Activated naive CD4-positive, alpha-beta T cell treated with anti-CD3 and anti-CD28 coated beads, Interleukin-2, amount 50 U/mL, for 16 hours (primary cell): ENCODE data around the gene ZNF726.
"Not testable (repeated sequence)": the region's sequence is repeated elsewhere in the genome, so short reads cannot be mapped to it uniquely, and the experiment has no call there.

Source experiments
- DNase-seq: peaks from one replicate; pipeline ENCODE4 v3.0.0-alpha.2; 2020

The ZNF726 gene

DNA sequence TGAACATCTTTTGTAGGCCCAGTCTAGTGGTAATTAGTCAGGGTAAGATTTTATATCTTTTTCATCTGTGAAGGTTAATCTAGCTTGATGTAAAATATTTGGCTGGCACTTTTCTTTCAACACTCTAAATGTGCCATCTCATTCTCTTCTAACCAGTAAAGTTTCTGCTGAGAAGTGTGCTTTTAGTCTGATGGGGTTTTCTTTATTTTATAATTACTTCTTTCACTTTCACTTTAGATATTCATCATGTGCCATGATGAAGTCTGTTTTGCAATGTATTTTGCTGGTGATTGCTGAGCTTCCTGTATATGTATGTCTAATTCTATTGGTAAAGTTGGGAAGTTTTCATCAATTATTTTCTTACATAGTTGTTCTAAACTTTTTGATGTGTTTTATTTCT, 31.9 kb downstream of the ZNF726 start:
- no peak for DNase-seq

DNA sequence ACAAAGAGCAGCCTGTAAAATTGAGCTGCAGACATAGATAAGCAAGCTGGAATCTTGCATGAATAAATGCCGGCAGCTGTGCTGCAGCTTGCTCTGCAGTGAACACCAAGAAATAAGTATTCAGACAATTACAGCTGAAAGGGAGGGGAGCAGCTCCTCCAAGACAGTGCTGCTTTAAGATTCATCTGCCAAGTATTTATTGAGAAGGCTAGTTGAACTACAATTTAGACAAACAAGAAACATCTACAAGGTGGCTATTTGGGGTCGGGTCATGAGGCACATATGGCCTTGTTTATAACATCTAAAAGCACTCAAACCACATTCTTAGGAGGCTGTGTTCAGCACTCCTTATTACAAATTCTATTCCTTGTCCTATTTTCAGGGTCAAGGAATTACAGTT, 34.9 kb downstream of the ZNF726 start:
- no peak for DNase-seq

DNA sequence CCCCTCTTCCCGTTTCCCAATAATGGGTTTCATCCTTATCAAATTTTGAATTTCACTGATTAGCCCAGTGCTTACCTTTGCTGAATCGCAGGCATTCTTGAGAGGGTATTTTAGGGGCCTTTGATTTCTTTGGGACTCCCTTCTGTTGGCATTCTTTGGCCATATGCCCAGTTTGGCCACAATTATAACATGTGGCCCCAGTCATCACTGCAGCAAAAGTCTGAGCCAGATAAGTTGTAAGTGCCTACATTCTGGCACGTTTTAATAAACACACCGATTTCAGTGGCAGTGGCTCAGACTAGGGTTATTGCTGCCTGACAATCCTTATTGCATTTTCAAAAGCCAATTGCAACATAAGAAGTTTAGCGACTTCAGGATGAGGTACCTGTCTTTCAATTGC, 41.4 kb downstream of the ZNF726 start:
- DNase-seq, result no peak

GRCh38 chr19:23957660-23958281, 43.1 kb downstream of the ZNF726 start:
- no peak for DNase-seq

DNA sequence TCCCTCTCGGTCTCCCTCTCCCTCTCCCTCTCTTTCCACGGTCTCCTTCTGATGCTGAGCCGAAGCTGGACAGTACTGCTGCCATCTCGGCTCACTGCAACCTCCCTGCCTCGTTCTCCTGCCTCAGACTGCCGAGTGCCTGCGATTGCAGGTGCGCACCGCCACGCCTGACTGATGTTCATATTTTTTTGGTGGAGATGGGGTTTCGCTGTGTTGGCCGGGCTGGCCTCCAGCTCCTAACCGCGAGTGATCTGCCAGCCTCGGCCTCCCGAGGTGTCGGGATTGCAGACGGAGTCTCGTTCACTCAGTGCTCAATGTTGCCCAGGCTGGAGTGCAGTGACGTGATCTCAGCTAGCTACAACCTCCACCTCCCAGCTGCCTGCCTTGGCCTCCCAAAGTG, 48.7 kb downstream of the ZNF726 start:
- DNase-seq, result not testable (repeated sequence)

GRCh38 chr19:23963881-23964280, 49.2 kb downstream of the ZNF726 start:
- not testable (repeated sequence) for DNase-seq

DNA sequence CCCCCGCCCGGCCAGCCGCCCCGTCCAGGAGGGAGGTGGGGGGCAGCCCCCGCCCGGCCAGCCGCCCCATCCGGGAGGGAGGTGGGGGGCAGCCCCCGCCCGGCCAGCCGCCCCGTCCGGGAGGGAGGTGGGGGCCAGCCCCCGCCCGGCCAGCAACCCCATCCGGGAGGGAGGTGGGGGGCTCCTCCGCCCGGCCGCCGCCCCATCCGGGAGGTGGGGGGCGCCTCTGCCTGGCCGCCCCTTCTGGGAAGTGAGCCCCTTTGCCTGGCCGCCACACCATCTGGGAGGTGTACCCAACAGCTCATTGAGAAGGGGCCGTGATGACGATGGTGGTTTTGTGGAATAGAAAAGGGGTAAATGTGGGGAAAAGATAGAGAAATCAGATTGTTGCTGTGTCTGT, 49.6 kb downstream of the ZNF726 start:
- not testable (repeated sequence) for DNase-seq

GRCh38 chr19:23969630-23970029, 54.9 kb downstream of the ZNF726 start:
- no peak for DNase-seq

DNA sequence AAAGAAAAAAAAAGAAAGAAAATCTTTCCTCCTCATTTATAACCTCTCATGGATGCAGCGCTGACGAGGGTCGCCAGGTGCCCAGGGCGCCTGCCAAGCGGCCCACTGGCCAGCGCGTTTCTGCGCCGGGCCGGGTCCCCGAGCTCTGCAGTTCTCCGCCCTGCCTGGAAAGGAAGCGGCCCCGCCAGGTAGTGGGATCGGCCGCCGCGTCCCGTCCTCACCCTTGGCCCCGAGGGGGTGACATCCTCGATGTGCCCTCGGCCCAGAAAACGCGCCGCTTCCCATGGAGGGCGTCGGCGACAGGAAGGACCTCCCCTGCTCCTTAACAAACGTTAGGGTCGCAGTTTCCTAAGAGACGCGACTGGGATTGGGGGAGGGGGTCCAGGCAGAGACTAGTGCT, 56.9 kb downstream of the ZNF726 start:
- DNase-seq, result no peak

DNA sequence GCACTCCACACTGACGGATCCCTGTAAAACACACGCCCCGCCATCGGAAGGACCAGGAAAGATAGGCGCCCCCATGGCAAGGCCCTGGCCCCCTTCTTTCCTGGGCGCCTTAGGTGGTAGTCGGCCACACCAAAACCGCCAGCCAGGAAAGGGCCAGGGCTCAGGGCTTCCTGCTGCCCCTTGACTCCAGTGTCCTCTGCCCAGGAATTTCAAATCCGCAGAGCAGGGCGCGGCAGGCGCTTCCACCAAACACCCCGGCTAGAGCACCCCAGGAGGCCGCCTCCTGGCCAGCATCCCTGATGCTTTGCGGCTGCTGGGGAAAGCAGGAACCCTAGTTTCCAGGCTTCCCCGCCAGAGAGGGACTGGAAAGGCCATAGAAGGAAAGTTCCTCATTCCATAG, 57.5 kb downstream of the ZNF726 start:
- DNase-seq, result no peak

- DNase-seq, result no peak
Observed at GRCh38 chr19:23974941-23975340, 60.3 kb downstream of the ZNF726 start.

DNA sequence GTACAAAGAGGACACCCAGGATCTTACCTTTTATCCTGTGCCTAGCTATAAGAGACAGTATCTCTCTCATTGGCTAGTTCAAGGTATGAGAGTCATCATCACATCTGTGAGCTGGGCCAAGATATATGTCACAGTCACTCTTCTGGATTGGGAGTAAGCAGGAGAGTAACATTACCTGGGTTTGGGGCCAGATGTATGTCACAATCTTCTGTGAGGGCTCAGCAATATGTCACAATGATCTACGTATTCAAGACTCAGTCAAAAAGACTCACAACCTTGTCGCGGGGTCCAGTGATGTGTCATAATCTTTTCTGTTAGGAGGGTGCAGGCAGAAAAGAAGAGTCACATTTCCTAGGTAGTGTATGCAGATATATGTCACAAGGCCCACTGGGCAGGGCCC, 61.9 kb downstream of the ZNF726 start:
- DNase-seq, result not testable (repeated sequence)

GRCh38 chr19:23977256-23977655, 62.6 kb downstream of the ZNF726 start:
- not testable (repeated sequence) for DNase-seq

- DNase-seq, result no peak
Observed at GRCh38 chr19:23978068-23978467, 63.4 kb downstream of the ZNF726 start.

DNA sequence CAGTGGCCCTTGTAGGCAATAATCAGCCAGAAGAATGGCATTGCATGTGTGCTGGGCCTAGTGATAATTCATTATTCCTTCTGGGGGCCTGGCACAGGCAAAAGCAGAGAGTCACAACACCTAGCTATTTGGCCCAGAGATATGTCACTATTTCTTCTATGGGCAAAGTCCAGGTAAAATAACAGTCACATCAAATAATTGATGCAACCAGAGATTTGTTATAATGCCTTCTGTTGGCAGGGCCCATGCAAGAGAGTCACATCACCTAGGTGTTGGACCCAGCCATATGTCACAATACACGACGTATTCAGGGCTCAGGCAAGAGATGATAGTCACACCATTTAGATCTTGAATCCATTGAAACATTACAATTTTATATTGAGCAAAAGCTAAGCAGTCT, 66.1 kb downstream of the ZNF726 start:
- no peak for DNase-seq

DNA sequence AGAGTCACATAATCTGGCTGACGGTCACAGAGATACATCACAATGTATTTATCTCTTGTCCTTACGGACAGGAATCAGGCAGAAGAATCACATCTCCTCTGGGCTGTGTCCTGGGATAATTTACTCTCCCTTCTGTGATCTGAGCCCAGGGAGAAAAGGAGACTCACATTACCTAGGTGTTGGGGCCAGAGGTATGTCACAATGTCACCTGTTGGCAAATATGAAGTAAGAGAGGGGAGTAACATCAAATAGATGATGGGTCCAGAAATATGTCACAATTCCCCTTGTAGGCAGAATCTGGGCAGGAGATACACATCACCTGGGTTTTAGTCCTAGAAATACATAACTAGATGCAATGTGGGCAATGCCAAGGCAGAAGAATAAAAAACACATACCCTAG, 67.2 kb downstream of the ZNF726 start:
- DNase-seq, result no peak

DNA sequence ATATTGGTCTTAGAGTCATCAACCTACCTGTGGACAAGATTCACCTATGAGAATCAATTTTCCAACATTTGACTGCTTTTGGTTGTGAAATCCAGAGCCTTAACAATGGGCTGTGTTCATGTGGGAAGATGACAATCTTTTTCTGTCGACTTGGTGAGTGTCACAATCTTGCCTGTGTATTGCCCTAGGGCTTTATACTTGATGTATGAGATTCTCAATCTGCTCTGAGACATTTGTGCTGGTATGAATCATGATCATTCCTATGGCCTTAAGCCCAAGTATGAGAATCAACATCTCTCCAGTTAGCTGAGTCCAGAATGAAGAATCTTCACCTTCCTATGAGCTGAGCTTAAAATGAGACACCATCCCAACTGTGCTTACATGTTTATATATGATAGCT, 68.7 kb downstream of the ZNF726 start:
- no peak for DNase-seq
